ENCODE data around the gene FAM3B. TPM values are rescaled to one million over a fixed set of nuclear protein-coding genes. Genes with fewer than 3 reads are reported as not detected.

The FAM3B gene
- total and polyA plus RNA-seq, 2 experiments from 2014 or later = 2.5 to 3.6 TPM

DNA sequence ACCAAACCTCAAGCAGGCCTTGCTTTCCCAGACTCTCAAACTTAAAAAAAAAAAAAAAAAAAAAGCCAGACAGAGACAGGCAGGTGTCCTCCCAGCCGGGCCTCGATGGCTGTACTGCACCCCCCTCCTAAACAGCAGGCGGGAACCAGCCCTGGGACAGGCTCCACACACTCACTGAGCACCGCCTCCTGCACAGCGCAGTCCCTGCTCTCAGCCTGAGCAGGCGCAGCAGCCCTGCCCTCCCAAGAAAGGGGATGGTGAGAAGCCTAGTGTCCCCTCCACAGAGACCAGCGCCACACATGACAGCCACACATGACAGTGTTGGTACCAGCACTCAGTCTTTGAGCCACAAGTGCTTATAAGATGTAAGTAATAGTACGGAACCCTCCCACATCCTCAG lies 57.2 kb downstream of the FAM3B start (continued):
- TF ChIP-seq, protein P1, sequence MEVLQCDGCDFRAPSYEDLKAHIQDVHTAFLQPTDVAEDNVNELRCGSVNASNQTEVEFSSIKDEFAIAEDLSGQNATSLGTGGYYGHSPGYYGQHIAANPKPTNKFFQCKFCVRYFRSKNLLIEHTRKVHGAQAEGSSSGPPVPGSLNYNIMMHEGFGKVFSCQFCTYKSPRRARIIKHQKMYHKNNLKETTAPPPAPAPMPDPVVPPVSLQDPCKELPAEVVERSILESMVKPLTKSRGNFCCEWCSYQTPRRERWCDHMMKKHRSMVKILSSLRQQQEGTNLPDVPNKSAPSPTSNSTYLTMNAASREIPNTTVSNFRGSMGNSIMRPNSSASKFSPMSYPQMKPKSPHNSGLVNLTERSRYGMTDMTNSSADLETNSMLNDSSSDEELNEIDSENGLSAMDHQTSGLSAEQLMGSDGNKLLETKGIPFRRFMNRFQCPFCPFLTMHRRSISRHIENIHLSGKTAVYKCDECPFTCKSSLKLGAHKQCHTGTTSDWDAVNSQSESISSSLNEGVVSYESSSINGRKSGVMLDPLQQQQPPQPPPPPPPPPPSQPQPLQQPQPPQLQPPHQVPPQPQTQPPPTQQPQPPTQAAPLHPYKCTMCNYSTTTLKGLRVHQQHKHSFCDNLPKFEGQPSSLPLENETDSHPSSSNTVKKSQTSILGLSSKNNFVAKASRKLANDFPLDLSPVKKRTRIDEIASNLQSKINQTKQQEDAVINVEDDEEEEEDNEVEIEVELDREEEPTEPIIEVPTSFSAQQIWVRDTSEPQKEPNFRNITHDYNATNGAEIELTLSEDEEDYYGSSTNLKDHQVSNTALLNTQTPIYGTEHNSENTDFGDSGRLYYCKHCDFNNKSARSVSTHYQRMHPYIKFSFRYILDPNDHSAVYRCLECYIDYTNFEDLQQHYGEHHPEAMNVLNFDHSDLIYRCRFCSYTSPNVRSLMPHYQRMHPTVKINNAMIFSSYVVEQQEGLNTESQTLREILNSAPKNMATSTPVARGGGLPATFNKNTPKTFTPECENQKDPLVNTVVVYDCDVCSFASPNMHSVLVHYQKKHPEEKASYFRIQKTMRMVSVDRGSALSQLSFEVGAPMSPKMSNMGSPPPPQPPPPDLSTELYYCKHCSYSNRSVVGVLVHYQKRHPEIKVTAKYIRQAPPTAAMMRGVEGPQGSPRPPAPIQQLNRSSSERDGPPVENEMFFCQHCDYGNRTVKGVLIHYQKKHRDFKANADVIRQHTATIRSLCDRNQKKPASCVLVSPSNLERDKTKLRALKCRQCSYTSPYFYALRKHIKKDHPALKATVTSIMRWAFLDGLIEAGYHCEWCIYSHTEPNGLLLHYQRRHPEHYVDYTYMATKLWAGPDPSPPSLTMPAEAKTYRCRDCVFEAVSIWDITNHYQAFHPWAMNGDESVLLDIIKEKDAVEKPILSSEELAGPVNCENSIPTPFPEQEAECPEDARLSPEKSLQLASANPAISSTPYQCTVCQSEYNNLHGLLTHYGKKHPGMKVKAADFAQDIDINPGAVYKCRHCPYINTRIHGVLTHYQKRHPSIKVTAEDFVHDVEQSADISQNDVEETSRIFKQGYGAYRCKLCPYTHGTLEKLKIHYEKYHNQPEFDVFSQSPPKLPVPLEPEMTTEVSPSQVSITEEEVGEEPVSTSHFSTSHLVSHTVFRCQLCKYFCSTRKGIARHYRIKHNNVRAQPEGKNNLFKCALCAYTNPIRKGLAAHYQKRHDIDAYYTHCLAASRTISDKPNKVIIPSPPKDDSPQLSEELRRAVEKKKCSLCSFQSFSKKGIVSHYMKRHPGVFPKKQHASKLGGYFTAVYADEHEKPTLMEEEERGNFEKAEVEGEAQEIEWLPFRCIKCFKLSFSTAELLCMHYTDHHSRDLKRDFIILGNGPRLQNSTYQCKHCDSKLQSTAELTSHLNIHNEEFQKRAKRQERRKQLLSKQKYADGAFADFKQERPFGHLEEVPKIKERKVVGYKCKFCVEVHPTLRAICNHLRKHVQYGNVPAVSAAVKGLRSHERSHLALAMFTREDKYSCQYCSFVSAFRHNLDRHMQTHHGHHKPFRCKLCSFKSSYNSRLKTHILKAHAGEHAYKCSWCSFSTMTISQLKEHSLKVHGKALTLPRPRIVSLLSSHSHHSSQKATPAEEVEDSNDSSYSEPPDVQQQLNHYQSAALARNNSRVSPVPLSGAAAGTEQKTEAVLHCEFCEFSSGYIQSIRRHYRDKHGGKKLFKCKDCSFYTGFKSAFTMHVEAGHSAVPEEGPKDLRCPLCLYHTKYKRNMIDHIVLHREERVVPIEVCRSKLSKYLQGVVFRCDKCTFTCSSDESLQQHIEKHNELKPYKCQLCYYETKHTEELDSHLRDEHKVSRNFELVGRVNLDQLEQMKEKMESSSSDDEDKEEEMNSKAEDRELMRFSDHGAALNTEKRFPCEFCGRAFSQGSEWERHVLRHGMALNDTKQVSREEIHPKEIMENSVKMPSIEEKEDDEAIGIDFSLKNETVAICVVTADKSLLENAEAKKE (CRISPR knock-in tag; IDR thresholded peaks at IDR 0.05) = no peak
- no peak for TF ChIP-seq STAT1 (IDR thresholded peaks at IDR 0.05; ENCODE audit: unreplicated experiment)
- TF ChIP-seq ZNF114 (CRISPR knock-in tag; IDR thresholded peaks at IDR 0.05) = no peak
- no peak for TF ChIP-seq ZNF331 (CRISPR knock-in tag; IDR thresholded peaks at IDR 0.05; ENCODE audit: low read depth)
- no peak for TF ChIP-seq EZH2phosphoT487 (IDR thresholded peaks at IDR 0.05; ENCODE audit: unreplicated experiment)

- Histone ChIP-seq H3K9me2 (ENCODE audit: insufficient read depth) (0 out of 2 replicates have a peak, but pooled peaks cover 10% of the 10 kb centered on the region), H4K20me1 (replicated peaks; ENCODE audit: insufficient read depth) (no peaks in the 10 kb centered on the region), H3K27ac (ENCODE audit: low read depth) (no peak overlapping the region), H3F3A (replicated peaks; ENCODE audit: low read depth) (no peaks in the 10 kb centered on the region), H2AFZ (no peak overlapping the region), H3K27me3 (ENCODE audit: insufficient read depth) (no peaks in the 10 kb centered on the region), H3K4me1 (ENCODE audit: insufficient read depth) (0 out of 2 replicates have a peak, but pooled peaks cover 12% of the 10 kb centered on the region), H3K79me2 (replicated peaks; ENCODE audit: insufficient read depth) (0 out of 2 replicates have a peak, but pooled peaks cover 7% of the 10 kb centered on the region), H3K36me3 (ENCODE audit: insufficient read depth) (no peaks in the 10 kb centered on the region), H3K4me2 (no peak overlapping the region), H3K4me3 (no peak overlapping the region)
- ATAC-seq = no peak
- Mint-ChIP-seq H3K4me1 (peaks cover 9% of the 10 kb centered on the region; the same call in 2 of the 3 replicates), H3K36me3 (ENCODE audit: low read depth) (no peaks in the 10 kb centered on the region), H3K27me3 (ENCODE audit: insufficient read depth, low read depth, poor library complexity) (peaks cover 7% of the 10 kb centered on the region), H3K27ac (no peak overlapping the region), H3K9me3 (peaks cover 4% of the 10 kb centered on the region; the same call in 2 of the 3 replicates), H3K4me3 (no peak overlapping the region)
- no peak for DNase-seq (ENCODE audit: low spot score)
- TF ChIP-seq EZH2phosphoT487 (IDR thresholded peaks at IDR 0.05; ENCODE audit: unreplicated experiment) (no peak), ETS1 (IDR thresholded peaks at IDR 0.05) (no peak), ZNF331 (CRISPR knock-in tag; IDR thresholded peaks at IDR 0.05; ENCODE audit: low read depth) (no peak), POLR2AphosphoS5 (IDR thresholded peaks at IDR 0.05; ENCODE audit: low read depth) (no peak), STAT1 (IDR thresholded peaks at IDR 0.05; ENCODE audit: unreplicated experiment) (no peak)
- TF ChIP-seq, protein P1 (CRISPR knock-in tag; IDR thresholded peaks at IDR 0.05) = no peak
These were observed 57.6 kb downstream of the FAM3B start for GRCh38 chr21:41374177-41374712.

Data from GM23338 (cell line).